Testis (tissue), 3 donors: ENCODE measurements around the gene KYAT1. TPM values are rescaled to one million over a fixed set of nuclear protein-coding genes. Genes with fewer than 3 reads are reported as not detected.

Source experiments
- DNase-seq: peaks from one replicate; pipeline ENCODE4 v3.0.0-alpha.2; 2019
- H3K27ac ChIP-seq, 2 donors: fragments of 200-600 bp; sonication (generic); one replicate each; pipeline ENCODE4 v1.5.1; 2019
- H3K27me3 ChIP-seq: fragments of 200-600 bp; sonication (generic); one replicate; pipeline ENCODE4 v1.5.1; 2019
- H3K36me3 ChIP-seq: fragments of 200-600 bp; sonication (generic); one replicate; pipeline ENCODE4 v1.5.1; 2017; ENCODE audit warnings: low read depth; ENCODE audit errors: missing control alignments
- H3K4me1 ChIP-seq: fragments of 200-600 bp; sonication (generic); one replicate; pipeline ENCODE4 v1.5.1; 2019
- H3K4me3 ChIP-seq, 2 donors: fragments of 200-600 bp; sonication (generic); one replicate each; pipeline ENCODE4 v1.5.1; 2017 to 2019
- H3K9me3 ChIP-seq: fragments of 200-600 bp; sonication (generic); one replicate; pipeline ENCODE4 v1.5.1; 2017
- CTCF ChIP-seq, 3 experiments: fragments of 450-650 bp in 2 of 3; fragments of 200-600 bp in 1 of 3; sonication (generic) in 1 of 3; IDR thresholded peaks; one replicate each; pipeline ENCODE4 v1.5.1; 2016 to 2019; ENCODE audit warnings: antibody characterized with exemption in 3 of 3, mild to moderate bottlenecking in 2 of 3, moderate library complexity in 1 of 3
- POLR2A ChIP-seq: fragments of 450-650 bp; IDR thresholded peaks from one replicate; pipeline ENCODE4 v1.6.1; 2017; ENCODE audit warnings: antibody characterized with exemption, mild to moderate bottlenecking, moderate library complexity
- whole genome bisulfite sequencing, 2 donors: methylation state at CpG; one replicate each; pipeline ENCODE4 v1.1.5; 2018; 5-methylcytosine and 5-hydroxymethylcytosine counted together
- intact Hi-C: fragments of 100-400 bp; cut with DNase I; formaldehyde crosslinking; loops from one replicate; pipeline ENCODE4 v1.15.1; 2023; ENCODE audit warnings: low total_unique reads
- polyA plus RNA-seq: library from polyadenylated mRNA; stranded (reverse); fragments of 350-450 nt; fragmentation: Illumina TruSeq; extraction: RNeasy Lipid Tissue Mini Kit (QIAGEN cat#74804); gene quantifications from one replicate; pipeline ENCODE4 v1.2.3, GENCODE V29; 2014; ENCODE audit warnings: low read depth, low replicate concordance; ENCODE audit not compliant: insufficient read depth
- total RNA-seq, 2 donors: library from RNA; depleted of rRNA; stranded (reverse); fragments of >200 nt; gene quantifications; one replicate each; pipeline ENCODE4 v1.2.3, GENCODE V29; 2016

KYAT1 gene
- total and polyA plus RNA-seq, 3 donors from 2014 or later: 11.6 to 18.0 (median 14.0) TPM

- WGBS, 2 donors: 84 to 91% methylated on average over 8 of the region's 8 CpGs
- Histone ChIP-seq H3K9me3 (no peaks in the 10 kb centered on the region), H3K4me3 (no peak overlapping the region), H3K27ac (no peak overlapping the region), H3K36me3 (no peaks in the 10 kb centered on the region), H3K4me1 (peaks cover 8% of the 10 kb centered on the region), H3K27me3 (no peaks in the 10 kb centered on the region)
- intact Hi-C loops: no loop called here
- no peak for DNase-seq
- TF ChIP-seq CTCF (IDR thresholded peaks at IDR 0.05) (no peak), POLR2A (no peak)
These were observed 53.5 kb downstream of the KYAT1 start for GRCh38 chr9:128828267-128828666.

- Histone ChIP-seq H3K4me1 (peaks cover 8% of the 10 kb centered on the region), H3K27me3 (no peaks in the 10 kb centered on the region), H3K4me3 (no peak overlapping the region), H3K36me3 (no peaks in the 10 kb centered on the region), H3K9me3 (no peaks in the 10 kb centered on the region), H3K27ac (no peak overlapping the region)
- WGBS, 2 donors: 94 to 96% methylated on average over 22 of the region's 22 CpGs
- intact Hi-C loops: no loop called here
- no peak for TF ChIP-seq POLR2A
- no peak for TF ChIP-seq CTCF (IDR thresholded peaks at IDR 0.05)
- no peak for DNase-seq
These were observed 55.6 kb downstream of the KYAT1 start for GRCh38 chr9:128825923-128826700.

- TF ChIP-seq POLR2A (no peak), CTCF (IDR thresholded peaks at IDR 0.05) (no peak)
- 92 to 93% methylated on average over 4 to 7 of the region's 7 CpGs for WGBS, 2 donors
- H3K9me3 ChIP-seq: no peaks in the 10 kb centered on the region
- no peaks in the 10 kb centered on the region for H3K27me3 ChIP-seq
- peaks cover 8% of the 10 kb centered on the region for H3K4me1 ChIP-seq
- no peaks in the 10 kb centered on the region for H3K36me3 ChIP-seq
- intact Hi-C loops: no loop called here
- H3K27ac ChIP-seq: no peak overlapping the region
- no peak for DNase-seq
- H3K4me3 ChIP-seq: no peak overlapping the region
These were observed 56.8 kb downstream of the KYAT1 start for GRCh38 chr9:128824911-128825310.

GRCh38 chr9:128823903-128824406 lies 57.8 kb downstream of the KYAT1 start:
- TF ChIP-seq CTCF (IDR thresholded peaks at IDR 0.05): no peak
- no peak for TF ChIP-seq POLR2A
- DNase-seq: no peak
- H3K4me1 ChIP-seq: peaks cover 6% of the 10 kb centered on the region
- no peak overlapping the region for H3K27ac ChIP-seq
- WGBS, 2 donors: 79 to 90% methylated on average over 3 to 12 of the region's 12 CpGs
- H3K4me3 ChIP-seq: no peak overlapping the region
- no peaks in the 10 kb centered on the region for H3K27me3 ChIP-seq
- intact Hi-C loops: no loop called here
- no peaks in the 10 kb centered on the region for H3K36me3 ChIP-seq
- H3K9me3 ChIP-seq: no peaks in the 10 kb centered on the region
